ENCODE results near the gene CEP112. TPM values are rescaled to one million over a fixed set of nuclear protein-coding genes. Genes with fewer than 3 reads are reported as not detected.
A peak's percentile ranks its signal among the peaks of the same experiment; 100 is the strongest.

CEP112 gene
- total and polyA plus RNA-seq, 2 of the 13 experiments (the other 11 are each of a cell fraction or from before 2014, with no cell fraction given), result 1.2 to 3.4 TPM

DNA sequence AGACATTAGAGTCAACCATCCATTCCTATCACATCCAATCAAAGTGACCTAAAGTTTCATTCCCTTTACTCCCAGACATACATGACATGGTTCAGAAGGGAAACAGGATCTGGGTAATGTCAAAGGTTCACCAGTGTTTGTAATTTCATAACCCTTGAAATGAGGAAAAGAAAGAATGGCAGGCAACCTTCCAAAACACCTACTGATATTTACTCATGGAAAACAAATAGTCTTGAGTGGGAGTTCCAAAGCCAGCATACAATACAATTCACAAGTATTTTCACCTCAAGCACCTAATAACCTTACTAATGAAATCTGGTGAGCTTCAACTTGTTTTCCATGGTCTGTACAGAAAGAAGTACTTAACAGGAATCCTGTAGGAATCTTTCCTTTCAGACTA is 557.9 kb downstream of the CEP112 start (continued):
- TF ChIP-seq EP300 (IDR thresholded peaks at IDR 0.05; ENCODE audit: low read depth in 2 of 2, low read length in 2 of 2) (peak in 1 of 2 experiments; percentile 84; a peak in 2 of 4 replicates), EP300 (CRISPR knock-in tag; IDR thresholded peaks at IDR 0.05; ENCODE audit: borderline replicate concordance) (peak; percentile 42; the same call in 1 of the 2 replicates), ZMYM2 (CRISPR knock-in tag; IDR thresholded peaks at IDR 0.05) (no peak), ZNF841 (CRISPR knock-in tag; IDR thresholded peaks at IDR 0.05; ENCODE audit: borderline replicate concordance) (no peak), ZBTB42 (CRISPR knock-in tag; IDR thresholded peaks at IDR 0.05) (no peak), KAT7 (CRISPR knock-in tag; IDR thresholded peaks at IDR 0.05; ENCODE audit: borderline replicate concordance) (no peak), TBX2 (CRISPR knock-in tag; IDR thresholded peaks at IDR 0.05; ENCODE audit: borderline replicate concordance) (peak; percentile 56; the same call in 1 of the 2 replicates), FOXA1 (IDR thresholded peaks at IDR 0.05) (no peak), FOXA1 (CRISPR knock-in tag; IDR thresholded peaks at IDR 0.05) (peak; percentile 81), KLF9 (CRISPR knock-in tag; IDR thresholded peaks at IDR 0.05; ENCODE audit: low read depth) (no peak), HIVEP1 (CRISPR knock-in tag; IDR thresholded peaks at IDR 0.05) (no peak), ZNF644 (CRISPR knock-in tag; IDR thresholded peaks at IDR 0.05; ENCODE audit: low read depth) (0 out of 2 replicates have a peak, but pooled peaks have one; percentile 39), FOXP1 (IDR thresholded peaks at IDR 0.05) (no peak), FOXP1 (CRISPR knock-in tag; IDR thresholded peaks at IDR 0.05) (peak; percentile 85), ZNF331 (CRISPR knock-in tag; IDR thresholded peaks at IDR 0.05) (0 out of 2 replicates have a peak, but pooled peaks have one; percentile 43), NR2F6 (IDR thresholded peaks at IDR 0.05) (peak; percentile 87), NR2F6 (CRISPR knock-in tag; IDR thresholded peaks at IDR 0.05) (peak; percentile 84), GATA4 (IDR thresholded peaks at IDR 0.05; ENCODE audit: borderline replicate concordance, low read depth) (no peak), ZBTB7B (CRISPR knock-in tag; IDR thresholded peaks at IDR 0.05) (0 out of 2 replicates have a peak, but pooled peaks have one; percentile 27)
- TF ChIP-seq, protein P1, sequence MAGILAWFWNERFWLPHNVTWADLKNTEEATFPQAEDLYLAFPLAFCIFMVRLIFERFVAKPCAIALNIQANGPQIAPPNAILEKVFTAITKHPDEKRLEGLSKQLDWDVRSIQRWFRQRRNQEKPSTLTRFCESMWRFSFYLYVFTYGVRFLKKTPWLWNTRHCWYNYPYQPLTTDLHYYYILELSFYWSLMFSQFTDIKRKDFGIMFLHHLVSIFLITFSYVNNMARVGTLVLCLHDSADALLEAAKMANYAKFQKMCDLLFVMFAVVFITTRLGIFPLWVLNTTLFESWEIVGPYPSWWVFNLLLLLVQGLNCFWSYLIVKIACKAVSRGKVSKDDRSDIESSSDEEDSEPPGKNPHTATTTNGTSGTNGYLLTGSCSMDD (CRISPR knock-in tag; IDR thresholded peaks at IDR 0.05), result no peak
- TF ChIP-seq, protein P2, sequence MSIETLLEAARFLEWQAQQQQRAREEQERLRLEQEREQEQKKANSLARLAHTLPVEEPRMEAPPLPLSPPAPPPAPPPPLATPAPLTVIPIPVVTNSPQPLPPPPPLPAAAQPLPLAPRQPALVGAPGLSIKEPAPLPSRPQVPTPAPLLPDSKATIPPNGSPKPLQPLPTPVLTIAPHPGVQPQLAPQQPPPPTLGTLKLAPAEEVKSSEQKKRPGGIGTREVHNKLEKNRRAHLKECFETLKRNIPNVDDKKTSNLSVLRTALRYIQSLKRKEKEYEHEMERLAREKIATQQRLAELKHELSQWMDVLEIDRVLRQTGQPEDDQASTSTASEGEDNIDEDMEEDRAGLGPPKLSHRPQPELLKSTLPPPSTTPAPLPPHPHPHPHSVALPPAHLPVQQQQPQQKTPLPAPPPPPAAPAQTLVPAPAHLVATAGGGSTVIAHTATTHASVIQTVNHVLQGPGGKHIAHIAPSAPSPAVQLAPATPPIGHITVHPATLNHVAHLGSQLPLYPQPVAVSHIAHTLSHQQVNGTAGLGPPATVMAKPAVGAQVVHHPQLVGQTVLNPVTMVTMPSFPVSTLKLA (IDR thresholded peaks at IDR 0.05), result no peak
- TF ChIP-seq, protein P3, sequence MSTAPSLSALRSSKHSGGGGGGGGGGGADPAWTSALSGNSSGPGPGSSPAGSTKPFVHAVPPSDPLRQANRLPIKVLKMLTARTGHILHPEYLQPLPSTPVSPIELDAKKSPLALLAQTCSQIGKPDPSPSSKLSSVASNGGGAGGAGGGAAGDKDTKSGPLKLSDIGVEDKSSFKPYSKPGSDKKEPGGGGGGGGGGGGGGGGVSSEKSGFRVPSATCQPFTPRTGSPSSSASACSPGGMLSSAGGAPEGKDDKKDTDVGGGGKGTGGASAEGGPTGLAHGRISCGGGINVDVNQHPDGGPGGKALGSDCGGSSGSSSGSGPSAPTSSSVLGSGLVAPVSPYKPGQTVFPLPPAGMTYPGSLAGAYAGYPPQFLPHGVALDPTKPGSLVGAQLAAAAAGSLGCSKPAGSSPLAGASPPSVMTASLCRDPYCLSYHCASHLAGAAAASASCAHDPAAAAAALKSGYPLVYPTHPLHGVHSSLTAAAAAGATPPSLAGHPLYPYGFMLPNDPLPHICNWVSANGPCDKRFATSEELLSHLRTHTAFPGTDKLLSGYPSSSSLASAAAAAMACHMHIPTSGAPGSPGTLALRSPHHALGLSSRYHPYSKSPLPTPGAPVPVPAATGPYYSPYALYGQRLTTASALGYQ (CRISPR knock-in tag; IDR thresholded peaks at IDR 0.05), result no peak
- TF ChIP-seq, protein P4, sequence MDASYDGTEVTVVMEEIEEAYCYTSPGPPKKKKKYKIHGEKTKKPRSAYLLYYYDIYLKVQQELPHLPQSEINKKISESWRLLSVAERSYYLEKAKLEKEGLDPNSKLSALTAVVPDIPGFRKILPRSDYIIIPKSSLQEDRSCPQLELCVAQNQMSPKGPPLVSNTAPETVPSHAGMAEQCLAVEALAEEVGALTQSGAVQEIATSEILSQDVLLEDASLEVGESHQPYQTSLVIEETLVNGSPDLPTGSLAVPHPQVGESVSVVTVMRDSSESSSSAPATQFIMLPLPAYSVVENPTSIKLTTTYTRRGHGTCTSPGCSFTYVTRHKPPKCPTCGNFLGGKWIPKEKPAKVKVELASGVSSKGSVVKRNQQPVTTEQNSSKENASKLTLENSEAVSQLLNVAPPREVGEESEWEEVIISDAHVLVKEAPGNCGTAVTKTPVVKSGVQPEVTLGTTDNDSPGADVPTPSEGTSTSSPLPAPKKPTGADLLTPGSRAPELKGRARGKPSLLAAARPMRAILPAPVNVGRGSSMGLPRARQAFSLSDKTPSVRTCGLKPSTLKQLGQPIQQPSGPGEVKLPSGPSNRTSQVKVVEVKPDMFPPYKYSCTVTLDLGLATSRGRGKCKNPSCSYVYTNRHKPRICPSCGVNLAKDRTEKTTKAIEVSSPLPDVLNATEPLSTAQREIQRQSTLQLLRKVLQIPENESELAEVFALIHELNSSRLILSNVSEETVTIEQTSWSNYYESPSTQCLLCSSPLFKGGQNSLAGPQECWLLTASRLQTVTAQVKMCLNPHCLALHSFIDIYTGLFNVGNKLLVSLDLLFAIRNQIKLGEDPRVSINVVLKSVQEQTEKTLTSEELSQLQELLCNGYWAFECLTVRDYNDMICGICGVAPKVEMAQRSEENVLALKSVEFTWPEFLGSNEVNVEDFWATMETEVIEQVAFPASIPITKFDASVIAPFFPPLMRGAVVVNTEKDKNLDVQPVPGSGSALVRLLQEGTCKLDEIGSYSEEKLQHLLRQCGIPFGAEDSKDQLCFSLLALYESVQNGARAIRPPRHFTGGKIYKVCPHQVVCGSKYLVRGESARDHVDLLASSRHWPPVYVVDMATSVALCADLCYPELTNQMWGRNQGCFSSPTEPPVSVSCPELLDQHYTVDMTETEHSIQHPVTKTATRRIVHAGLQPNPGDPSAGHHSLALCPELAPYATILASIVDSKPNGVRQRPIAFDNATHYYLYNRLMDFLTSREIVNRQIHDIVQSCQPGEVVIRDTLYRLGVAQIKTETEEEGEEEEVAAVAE (CRISPR knock-in tag; IDR thresholded peaks at IDR 0.05; ENCODE audit: borderline replicate concordance), result peak; percentile 54; the same call in 1 of the 2 replicates

Measured in HepG2 (cell line).